HG02981 (cell line): Measurements from ENCODE around the gene PPP6R2.

Source experiments
- ATAC-seq: cut with Tn5 transposase; IDR thresholded peaks from one replicate; pipeline ENCODE4 v1.9.1; 2021; ENCODE audit warnings: mild to moderate bottlenecking, moderate library complexity; ENCODE audit not compliant: unreplicated experiment

PPP6R2 gene

GRCh38 chr22:50342651-50343540, at the start of gene PPP6R2:
Gene PPP6R2, plus strand, starts transcription at chr22:50343327. Its CDS starts 50,582 bp downstream, at chr22:50393909.
- peak; percentile 68 for ATAC-seq

DNA sequence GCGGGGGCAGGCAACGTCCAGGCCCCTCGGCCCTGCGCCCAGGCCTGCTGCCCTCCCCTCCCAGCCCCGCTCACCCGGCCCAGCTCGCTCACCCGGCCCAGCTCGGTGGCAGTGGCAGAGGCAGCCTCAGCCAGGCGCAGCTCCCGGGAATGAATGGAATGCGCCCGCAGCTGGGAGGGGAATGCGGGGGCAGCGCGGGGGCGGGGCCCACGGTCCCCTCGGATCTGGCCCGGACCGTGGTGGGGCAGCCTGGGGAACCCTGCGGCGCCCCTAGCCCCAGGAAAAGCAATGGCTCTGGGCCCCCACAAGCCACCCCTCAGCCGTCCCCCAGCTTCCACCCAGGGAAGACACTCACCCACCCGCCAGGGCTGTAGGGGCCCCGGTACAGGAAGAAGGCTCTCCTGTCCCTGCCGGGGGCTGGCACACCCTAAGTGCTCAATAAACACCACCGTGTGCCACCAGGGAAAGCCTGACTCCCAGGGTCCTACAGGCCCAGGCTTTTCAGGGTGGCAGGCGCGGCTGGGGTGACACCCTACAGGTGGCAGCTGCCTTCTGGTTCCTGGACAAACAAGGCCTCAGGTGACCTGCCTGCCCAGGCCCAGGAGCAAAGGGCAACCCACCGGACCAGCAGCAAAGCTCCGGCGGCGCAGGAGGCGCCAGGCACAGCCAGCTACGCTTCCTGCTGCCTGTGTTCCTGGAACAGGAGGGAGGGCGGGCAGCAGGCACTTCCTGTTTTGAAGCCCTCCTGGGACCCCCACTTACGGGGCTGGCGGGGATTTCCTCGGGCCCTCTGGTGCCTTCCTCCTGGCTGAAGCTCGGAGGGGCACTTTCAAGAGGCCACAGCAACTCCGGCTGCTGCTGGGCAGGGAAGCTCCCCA, 49.4 kb upstream of the PPP6R2 start:
- no peak for ATAC-seq

GRCh38 chr22:50294319-50294656, 48.8 kb upstream of the PPP6R2 start:
- no peak for ATAC-seq

GRCh38 chr22:50296658-50297490, 46.3 kb upstream of the PPP6R2 start:
- ATAC-seq, result no peak

GRCh38 chr22:50297510-50298265, 45.4 kb upstream of the PPP6R2 start:
- ATAC-seq, result no peak

GRCh38 chr22:50298266-50298637, 44.9 kb upstream of the PPP6R2 start:
- no peak for ATAC-seq

DNA sequence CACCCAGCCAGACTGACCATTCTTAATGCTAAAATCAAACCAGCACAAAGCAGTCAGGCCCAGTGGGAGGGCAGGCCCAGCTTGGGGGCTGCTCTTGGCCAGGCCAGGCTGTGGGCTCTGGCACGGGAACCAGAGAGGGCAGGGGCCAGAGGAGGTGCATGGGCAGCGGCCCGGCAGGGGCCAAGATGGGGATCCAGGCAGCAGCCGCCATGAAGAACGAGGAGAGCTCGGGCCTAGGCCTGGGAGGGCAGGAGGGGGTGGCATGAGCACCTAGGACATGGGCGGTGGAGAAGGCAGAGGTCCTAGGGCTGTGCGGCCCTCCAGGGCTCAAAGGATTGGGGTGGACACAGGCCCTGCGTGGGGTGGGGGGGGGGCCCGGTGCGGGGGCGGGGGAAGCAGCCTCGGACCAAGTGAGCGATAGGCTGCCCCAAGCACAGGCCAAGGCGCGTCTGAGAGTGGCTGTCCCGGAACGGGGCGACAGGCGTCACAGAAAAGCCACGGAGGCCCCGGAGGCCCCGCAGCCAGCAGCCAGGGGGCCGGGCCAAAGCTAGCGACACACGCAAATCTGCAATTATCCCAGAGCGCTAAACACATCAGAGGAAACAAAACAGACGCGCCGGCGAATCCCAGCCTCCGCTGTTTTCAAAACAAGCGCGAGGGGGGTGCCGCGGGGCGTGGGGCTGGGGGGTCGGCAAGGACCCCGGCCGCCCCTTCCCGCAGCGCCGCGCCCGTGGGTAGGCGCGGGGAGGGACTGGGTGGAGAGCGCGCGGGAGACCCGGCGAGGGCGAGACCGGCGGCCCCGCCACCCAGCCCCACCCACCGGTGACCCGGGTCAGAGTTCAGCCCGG, 44.0 kb upstream of the PPP6R2 start:
- no peak for ATAC-seq

- no peak for ATAC-seq
Measured at GRCh38 chr22:50299785-50300619, 43.1 kb upstream of the PPP6R2 start.

DNA sequence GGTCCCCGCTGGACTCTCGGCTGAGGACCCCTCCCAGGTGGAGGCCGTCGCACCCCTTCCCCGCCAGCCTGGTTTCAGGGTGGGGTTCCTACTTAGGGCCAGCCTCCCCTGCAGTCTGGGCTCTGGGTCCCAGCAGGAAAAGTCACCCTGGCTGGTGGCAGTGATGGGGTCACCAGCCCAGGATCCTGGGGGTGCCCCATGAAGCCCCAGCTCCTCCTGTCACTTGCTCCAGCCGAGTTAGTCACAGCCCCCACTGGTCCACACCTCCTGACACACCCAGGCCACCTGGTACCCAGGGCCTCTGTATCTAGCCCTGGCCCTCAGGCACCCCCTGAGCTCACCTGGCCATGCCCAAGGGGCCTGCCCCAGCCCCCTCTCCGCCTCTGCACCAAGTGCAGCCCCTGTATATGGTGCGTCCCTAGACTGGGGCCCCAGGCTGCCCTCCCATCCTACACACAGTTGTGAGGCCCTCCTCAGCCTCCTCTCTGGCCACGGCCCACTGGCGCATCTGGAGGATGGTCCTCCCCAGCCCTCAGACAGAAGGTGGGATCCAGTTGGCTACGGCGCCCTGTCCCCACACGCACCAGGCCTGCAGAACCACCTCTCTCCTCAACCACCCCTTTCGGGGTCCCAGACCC, 42.4 kb upstream of the PPP6R2 start:
- no peak for ATAC-seq

DNA sequence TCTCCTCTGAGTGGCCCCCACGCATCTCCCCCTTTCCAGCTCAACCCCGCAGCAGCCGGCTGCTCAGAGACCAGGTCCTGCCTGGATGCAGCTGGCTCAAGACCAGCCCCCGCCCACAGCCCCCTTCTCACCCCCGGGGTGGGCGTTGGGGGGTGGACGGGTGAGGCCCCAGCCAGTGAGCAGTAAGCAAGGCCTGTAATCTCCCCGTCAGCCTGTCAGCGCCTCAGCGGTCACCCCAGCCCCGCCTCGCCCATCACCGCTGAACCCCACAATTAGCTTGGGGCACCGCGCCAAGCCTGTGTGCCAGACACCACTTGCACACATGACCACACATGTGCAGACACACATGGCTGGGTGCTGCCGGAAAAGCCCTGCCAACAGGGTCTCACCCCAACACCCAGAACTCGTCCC, 41.5 kb upstream of the PPP6R2 start:
- no peak for ATAC-seq

- ATAC-seq, result no peak
Measured at GRCh38 chr22:50302041-50302541, 41.0 kb upstream of the PPP6R2 start.

GRCh38 chr22:50302564-50302963, 40.6 kb upstream of the PPP6R2 start:
- no peak for ATAC-seq

DNA sequence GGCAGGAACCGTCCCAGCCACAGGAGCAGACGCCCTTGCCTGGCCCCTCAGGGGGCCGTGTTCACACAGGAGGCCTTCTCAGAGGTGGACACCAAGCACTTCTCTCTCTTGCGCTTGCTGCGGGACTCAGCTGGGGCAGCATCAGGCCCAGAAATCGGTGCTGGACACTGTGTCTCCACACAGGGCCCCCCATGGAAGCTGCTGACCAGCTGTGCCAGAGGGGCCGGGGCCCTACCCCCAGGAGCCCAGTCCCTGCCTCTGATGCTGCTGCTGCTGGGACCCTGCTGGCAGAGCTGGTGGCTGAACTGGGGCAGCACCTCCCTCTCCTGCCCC, 39.6 kb upstream of the PPP6R2 start:
- ATAC-seq, result no peak

DNA sequence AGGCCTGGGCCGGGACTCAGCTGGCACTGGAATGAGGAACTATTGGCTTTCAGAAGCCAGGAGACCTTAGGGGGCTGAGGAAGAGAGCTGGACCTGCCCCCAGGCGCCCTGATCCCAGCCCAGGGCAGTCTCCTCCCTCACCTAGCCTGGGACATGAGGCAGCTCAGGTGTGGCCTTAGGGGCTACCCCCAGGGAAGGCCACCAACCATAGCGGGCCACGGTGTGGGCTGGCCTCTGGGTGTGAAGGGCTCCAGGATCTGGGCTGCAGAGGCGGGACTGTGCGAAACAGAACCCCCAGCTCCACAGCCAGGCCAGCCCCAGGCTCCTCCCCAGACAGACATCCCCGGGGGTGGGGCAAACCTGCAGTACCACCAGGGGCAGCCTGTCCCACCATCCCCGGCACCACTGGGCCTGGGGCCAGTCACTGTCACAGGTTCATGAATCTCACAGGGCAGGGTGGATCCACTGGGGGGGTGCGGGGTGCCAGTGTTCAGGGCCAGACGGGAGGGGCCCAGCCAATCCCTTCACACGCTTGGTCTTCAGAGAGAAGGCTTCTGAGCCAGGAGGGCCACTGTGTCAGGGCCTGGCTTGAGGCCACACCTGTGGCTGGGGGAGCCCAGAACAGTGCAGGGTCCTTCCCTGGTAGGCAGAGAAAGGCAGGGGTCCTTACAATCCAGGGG, 39.1 kb upstream of the PPP6R2 start:
- ATAC-seq, result no peak

DNA sequence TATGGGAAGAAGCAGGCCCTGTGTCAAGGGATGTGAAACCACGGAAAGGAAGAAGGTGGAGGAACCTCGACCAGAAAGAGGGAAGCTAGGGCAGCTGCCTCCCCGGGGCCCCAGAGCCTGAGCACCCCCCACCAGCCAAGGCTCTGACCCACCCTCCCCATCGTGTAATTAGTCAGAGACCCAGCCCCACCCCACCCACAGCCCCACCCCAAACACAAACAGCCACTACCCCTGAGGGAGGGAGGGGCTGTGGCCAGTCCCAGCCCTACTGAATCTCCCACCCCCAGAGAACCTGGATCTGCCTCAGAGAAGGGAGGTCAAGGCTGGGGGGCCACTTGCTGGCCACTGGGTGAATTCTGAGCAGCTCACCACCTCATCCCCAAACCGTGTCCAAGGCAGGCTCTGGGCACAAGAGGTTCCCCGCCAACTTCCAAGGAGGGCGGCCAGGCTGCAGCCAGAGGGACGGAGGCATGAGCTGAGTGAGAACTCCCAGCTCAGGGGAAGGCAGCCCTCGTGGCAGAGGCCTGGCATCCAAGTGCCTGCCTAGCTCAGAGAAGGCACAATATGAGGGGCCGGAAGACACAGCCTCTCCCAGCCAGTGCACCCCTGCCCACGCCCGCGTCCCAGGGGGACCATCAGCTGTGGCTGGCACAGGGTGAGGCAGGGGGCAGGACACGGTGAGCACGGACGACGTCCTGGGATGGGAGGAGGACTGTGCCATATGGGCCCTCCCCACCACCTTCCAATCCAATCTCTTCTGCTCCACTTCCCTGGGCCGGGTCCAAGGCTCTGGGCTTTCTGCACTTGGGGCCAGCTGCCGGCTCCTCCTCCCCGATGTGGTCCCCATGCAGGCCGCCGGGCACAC, 38.4 kb upstream of the PPP6R2 start:
- ATAC-seq, result no peak

DNA sequence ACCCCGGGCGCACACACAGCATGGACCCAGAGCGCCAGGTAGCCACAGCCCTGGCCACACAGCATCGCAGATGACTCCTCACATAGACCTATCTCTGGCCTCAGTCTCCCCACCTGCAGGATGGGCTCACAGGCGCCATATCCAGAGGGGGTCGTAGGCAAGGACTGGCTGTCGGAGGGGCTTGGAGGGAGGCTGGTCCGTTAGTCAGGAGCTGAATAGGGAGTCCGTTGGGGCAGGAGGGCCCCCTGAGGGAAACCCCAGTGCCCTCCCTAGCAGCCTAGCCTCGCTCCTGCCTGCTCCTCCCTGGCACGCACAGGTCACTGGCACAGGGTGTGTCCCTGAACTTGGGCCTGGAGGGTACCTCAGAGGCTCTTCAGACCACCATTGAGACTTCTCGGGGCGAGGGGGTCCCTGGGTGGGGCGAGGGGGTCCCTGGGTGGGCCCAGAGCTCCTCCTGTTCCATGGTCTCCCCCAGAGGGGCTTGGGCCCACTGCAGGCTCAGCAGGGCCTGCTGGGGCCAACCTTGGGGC, 37.7 kb upstream of the PPP6R2 start:
- no peak for ATAC-seq
